ENCODE results near the gene AGFG2. TPM values are rescaled to one million over a fixed set of nuclear protein-coding genes. Genes with fewer than 3 reads are reported as not detected.

The AGFG2 gene
- total and polyA plus RNA-seq, 2 of the 13 experiments (the other 11 are each of a cell fraction or from before 2014, with no cell fraction given) = 125 to 132 TPM

DNA sequence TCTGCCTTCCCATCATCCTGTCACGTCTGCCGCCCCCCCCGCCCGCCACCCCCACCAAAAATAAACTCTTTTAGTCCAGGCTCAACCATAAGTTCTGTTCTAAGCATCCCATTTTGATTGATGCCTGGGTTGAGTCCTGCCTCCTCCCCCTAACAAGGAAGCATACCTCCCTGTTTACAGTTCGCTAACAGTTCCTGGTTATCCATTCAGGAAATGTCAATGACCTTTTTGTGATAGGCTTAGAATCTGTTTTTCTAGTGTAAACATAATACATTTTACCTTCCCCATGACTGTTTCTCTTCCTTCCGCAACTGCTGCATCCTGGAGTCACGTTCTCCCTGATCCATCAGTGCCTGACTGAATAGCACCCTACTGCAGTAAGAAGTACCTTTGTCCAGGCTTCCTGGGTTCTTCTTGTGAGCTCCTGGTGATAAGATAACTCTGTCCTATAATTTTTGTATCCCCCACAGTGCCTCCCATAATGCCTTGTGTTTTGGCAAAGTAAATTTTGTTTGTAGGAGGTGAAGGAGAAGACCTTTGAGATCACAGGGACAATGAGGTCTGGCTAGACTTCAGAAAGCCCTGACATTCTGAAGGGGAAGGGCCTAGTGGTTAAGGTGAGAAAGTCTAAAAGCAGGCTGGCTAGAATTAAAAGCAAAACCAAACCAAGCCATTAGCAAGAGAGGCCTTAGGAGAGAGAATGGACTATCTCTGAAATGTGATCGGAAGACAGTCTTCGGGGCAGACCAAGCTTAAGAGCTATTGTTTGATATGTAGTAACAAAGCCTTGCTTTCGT is 7.3 kb downstream of the AGFG2 start:
- CTCF ChIA-PET (ENCODE audit: low intra/inter-chr PET ratio, low total read pairs) = interaction anchor here (1.1 kb wide), 1 partner anchor 13 kb away, joined by 4 read pairs; no protein-coding TSS in a partner anchor
- Histone ChIP-seq H3K4me1 (ENCODE audit: insufficient read depth, low read length) (peaks cover 90% of the 10 kb centered on the region), H4K20me1 (ENCODE audit: insufficient read depth, low read length) (no peaks in the 10 kb centered on the region), H3K36me3 (replicated peaks in 1 of 2; ENCODE audit: control insufficient read depth in 1 of 2, insufficient read depth in 2 of 2, low read length in 2 of 2) (peaks cover 9 to 34% of the 10 kb centered on the region in 2 experiments), H2AFZ (ENCODE audit: low read length) (no peak overlapping the region), H3K9ac (ENCODE audit: insufficient read depth, low read depth, low read length) (peak overlapping the region; percentile 76), H3K4me2 (ENCODE audit: low read depth, low read length) (peak overlapping the region; percentile 86), H3K27me3 (ENCODE audit: control insufficient read depth in 1 of 2, insufficient read depth in 2 of 2, low read length in 2 of 2) (no peaks in the 10 kb centered on the region), H3K27ac (ENCODE audit: extremely low read length, insufficient read depth, low read length) (peak overlapping the region; percentile 94), H3K79me2 (ENCODE audit: insufficient read depth, low read length) (peaks cover 65% of the 10 kb centered on the region), H3K4me3 (replicated peaks in 1 of 3; ENCODE audit: insufficient read depth in 1 of 3, low read depth in 2 of 3, low read length in 3 of 3) (peak overlapping the region; percentile 6 to 35 (median 33); a peak in 3 of 6 replicates), H3K9me3 (ENCODE audit: low read length) (no peaks in the 10 kb centered on the region)
- 4% methylated on average over 10 of the region's 10 CpGs for WGBS (ENCODE audit: low lambda C conversion rate)
- BruUV-seq (replicated peaks) = no TSS peak
- DNase-seq (ENCODE audit: low spot score) (peak; percentile 96), ATAC-seq (peak; percentile 80), FAIRE-seq (peak; percentile 96)
- intact Hi-C loops (cut with micrococcal nuclease; ENCODE audit: unreplicated experiment) (no loop called here), in situ Hi-C loops (cut with HindIII; ENCODE audit: extremely low pct_ligation_motif_present, low pct_unique_long_range_greater_than_20kb) (no loop called here)
- POLR2A ChIA-PET = interaction anchor here (0.5 to 2.7 kb wide), 12 partner anchors 9 to 343 kb away, joined by 3 to 19 read pairs (median 6); partner anchors contain the start of genes FBXO24, LRCH4, MEPCE and TSC22D4
- TF ChIP-seq, protein P1, sequence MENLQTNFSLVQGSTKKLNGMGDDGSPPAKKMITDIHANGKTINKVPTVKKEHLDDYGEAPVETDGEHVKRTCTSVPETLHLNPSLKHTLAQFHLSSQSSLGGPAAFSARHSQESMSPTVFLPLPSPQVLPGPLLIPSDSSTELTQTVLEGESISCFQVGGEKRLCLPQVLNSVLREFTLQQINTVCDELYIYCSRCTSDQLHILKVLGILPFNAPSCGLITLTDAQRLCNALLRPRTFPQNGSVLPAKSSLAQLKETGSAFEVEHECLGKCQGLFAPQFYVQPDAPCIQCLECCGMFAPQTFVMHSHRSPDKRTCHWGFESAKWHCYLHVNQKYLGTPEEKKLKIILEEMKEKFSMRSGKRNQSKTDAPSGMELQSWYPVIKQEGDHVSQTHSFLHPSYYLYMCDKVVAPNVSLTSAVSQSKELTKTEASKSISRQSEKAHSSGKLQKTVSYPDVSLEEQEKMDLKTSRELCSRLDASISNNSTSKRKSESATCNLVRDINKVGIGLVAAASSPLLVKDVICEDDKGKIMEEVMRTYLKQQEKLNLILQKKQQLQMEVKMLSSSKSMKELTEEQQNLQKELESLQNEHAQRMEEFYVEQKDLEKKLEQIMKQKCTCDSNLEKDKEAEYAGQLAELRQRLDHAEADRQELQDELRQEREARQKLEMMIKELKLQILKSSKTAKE (CRISPR knock-in tag; IDR thresholded peaks at IDR 0.05; ENCODE audit: borderline replicate concordance) = peak; percentile 86
- TF ChIP-seq RBM39 (IDR thresholded peaks at IDR 0.05; ENCODE audit: low read depth, low read length, poor library complexity, severe bottlenecking) = no peak
- no peak for TF ChIP-seq MAFF (IDR thresholded peaks at IDR 0.05; ENCODE audit: low read depth, low read length)
- peak; percentile 80; the same call in 1 of the 2 replicates for TF ChIP-seq FOXP1 (IDR thresholded peaks at IDR 0.05)
- peak; percentile 92 for TF ChIP-seq FOXP1 (CRISPR knock-in tag; IDR thresholded peaks at IDR 0.05)
- no peak for TF ChIP-seq GABPA (IDR thresholded peaks at IDR 0.05; ENCODE audit: low read depth, low read length)
- TF ChIP-seq GABPA (CRISPR knock-in tag; IDR thresholded peaks at IDR 0.05; ENCODE audit: low read depth) = no peak
- no peak for TF ChIP-seq SP4 (CRISPR knock-in tag; IDR thresholded peaks at IDR 0.05)
- TF ChIP-seq, protein P2, sequence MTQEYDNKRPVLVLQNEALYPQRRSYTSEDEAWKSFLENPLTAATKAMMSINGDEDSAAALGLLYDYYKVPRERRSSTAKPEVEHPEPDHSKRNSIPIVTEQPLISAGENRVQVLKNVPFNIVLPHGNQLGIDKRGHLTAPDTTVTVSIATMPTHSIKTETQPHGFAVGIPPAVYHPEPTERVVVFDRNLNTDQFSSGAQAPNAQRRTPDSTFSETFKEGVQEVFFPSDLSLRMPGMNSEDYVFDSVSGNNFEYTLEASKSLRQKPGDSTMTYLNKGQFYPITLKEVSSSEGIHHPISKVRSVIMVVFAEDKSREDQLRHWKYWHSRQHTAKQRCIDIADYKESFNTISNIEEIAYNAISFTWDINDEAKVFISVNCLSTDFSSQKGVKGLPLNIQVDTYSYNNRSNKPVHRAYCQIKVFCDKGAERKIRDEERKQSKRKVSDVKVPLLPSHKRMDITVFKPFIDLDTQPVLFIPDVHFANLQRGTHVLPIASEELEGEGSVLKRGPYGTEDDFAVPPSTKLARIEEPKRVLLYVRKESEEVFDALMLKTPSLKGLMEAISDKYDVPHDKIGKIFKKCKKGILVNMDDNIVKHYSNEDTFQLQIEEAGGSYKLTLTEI (CRISPR knock-in tag; conservative IDR thresholded peaks at IDR 0.05) = no peak
- TF ChIP-seq SMC3 (IDR thresholded peaks at IDR 0.05; ENCODE audit: low read length) = no peak
- no peak for TF ChIP-seq NCOA1 (CRISPR knock-in tag; IDR thresholded peaks at IDR 0.05)
- no peak for TF ChIP-seq ZNF883 (CRISPR knock-in tag; IDR thresholded peaks at IDR 0.05; ENCODE audit: not compliant biosample characterization)
- TF ChIP-seq, protein P3, sequence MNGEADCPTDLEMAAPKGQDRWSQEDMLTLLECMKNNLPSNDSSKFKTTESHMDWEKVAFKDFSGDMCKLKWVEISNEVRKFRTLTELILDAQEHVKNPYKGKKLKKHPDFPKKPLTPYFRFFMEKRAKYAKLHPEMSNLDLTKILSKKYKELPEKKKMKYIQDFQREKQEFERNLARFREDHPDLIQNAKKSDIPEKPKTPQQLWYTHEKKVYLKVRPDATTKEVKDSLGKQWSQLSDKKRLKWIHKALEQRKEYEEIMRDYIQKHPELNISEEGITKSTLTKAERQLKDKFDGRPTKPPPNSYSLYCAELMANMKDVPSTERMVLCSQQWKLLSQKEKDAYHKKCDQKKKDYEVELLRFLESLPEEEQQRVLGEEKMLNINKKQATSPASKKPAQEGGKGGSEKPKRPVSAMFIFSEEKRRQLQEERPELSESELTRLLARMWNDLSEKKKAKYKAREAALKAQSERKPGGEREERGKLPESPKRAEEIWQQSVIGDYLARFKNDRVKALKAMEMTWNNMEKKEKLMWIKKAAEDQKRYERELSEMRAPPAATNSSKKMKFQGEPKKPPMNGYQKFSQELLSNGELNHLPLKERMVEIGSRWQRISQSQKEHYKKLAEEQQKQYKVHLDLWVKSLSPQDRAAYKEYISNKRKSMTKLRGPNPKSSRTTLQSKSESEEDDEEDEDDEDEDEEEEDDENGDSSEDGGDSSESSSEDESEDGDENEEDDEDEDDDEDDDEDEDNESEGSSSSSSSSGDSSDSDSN (CRISPR knock-in tag; IDR thresholded peaks at IDR 0.05) = no peak
- TF ChIP-seq ZNF713 (CRISPR knock-in tag; IDR thresholded peaks at IDR 0.05) = no peak
- TF ChIP-seq NCOA2 (CRISPR knock-in tag; IDR thresholded peaks at IDR 0.05) = peak; percentile 86
- TF ChIP-seq, protein P4, sequence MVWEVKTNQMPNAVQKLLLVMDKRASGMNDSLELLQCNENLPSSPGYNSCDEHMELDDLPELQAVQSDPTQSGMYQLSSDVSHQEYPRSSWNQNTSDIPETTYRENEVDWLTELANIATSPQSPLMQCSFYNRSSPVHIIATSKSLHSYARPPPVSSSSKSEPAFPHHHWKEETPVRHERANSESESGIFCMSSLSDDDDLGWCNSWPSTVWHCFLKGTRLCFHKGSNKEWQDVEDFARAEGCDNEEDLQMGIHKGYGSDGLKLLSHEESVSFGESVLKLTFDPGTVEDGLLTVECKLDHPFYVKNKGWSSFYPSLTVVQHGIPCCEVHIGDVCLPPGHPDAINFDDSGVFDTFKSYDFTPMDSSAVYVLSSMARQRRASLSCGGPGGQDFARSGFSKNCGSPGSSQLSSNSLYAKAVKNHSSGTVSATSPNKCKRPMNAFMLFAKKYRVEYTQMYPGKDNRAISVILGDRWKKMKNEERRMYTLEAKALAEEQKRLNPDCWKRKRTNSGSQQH (CRISPR knock-in tag; IDR thresholded peaks at IDR 0.05; ENCODE audit: low read depth) = no peak; the same call in 1 of the 2 replicates
- TF ChIP-seq RARG (CRISPR knock-in tag; IDR thresholded peaks at IDR 0.05; ENCODE audit: low read depth) = no peak
